Testis (tissue), 3 donors: ENCODE measurements around the gene GRIP2. TPM values are rescaled to one million over a fixed set of nuclear protein-coding genes. Genes with fewer than 3 reads are reported as not detected.

ENCODE experiments used
- DNase-seq: peaks from one replicate; pipeline ENCODE4 v3.0.0-alpha.2; 2019
- H3K27ac ChIP-seq, 2 donors: fragments of 200-600 bp; sonication (generic); one replicate each; pipeline ENCODE4 v1.5.1; 2019
- H3K27me3 ChIP-seq: fragments of 200-600 bp; sonication (generic); one replicate; pipeline ENCODE4 v1.5.1; 2019
- H3K36me3 ChIP-seq: fragments of 200-600 bp; sonication (generic); one replicate; pipeline ENCODE4 v1.5.1; 2017; ENCODE audit warnings: low read depth; ENCODE audit errors: missing control alignments
- H3K4me1 ChIP-seq: fragments of 200-600 bp; sonication (generic); one replicate; pipeline ENCODE4 v1.5.1; 2019
- H3K4me3 ChIP-seq, 2 donors: fragments of 200-600 bp; sonication (generic); one replicate each; pipeline ENCODE4 v1.5.1; 2017 to 2019
- H3K9me3 ChIP-seq: fragments of 200-600 bp; sonication (generic); one replicate; pipeline ENCODE4 v1.5.1; 2017
- POLR2A ChIP-seq: fragments of 450-650 bp; IDR thresholded peaks from one replicate; pipeline ENCODE4 v1.6.1; 2017; ENCODE audit warnings: antibody characterized with exemption, mild to moderate bottlenecking, moderate library complexity
- WGBS, 2 donors: methylation state at CpG; one replicate each; pipeline ENCODE4 v1.1.5; 2018; 5-methylcytosine and 5-hydroxymethylcytosine counted together
- intact Hi-C: fragments of 100-400 bp; cut with DNase I; formaldehyde crosslinking; loops from one replicate; pipeline ENCODE4 v1.15.1; 2023; ENCODE audit warnings: low total_unique reads
- polyA plus RNA-seq: library from polyadenylated mRNA; stranded (reverse); fragments of 350-450 nt; fragmentation: Illumina TruSeq; extraction: RNeasy Lipid Tissue Mini Kit (QIAGEN cat#74804); gene quantifications from one replicate; pipeline ENCODE4 v1.2.3, GENCODE V29; 2014; ENCODE audit warnings: low read depth, low replicate concordance; ENCODE audit not compliant: insufficient read depth
- total RNA-seq, 2 donors: library from RNA; depleted of rRNA; stranded (reverse); fragments of >200 nt; gene quantifications; one replicate each; pipeline ENCODE4 v1.2.3, GENCODE V29; 2016
- TF ChIP-seq, protein P1 (sequence below), 3 experiments: fragments of 450-650 bp in 2 of 3; fragments of 200-600 bp in 1 of 3; sonication (generic) in 1 of 3; IDR thresholded peaks; one replicate each; pipeline ENCODE4 v1.5.1; 2016 to 2019; ENCODE audit warnings: antibody characterized with exemption in 3 of 3, mild to moderate bottlenecking in 2 of 3, moderate library complexity in 1 of 3

The GRIP2 gene
- total and polyA plus RNA-seq, 3 donors from 2014 or later, result 2.4 to 3.2 (median 2.7) TPM

DNA sequence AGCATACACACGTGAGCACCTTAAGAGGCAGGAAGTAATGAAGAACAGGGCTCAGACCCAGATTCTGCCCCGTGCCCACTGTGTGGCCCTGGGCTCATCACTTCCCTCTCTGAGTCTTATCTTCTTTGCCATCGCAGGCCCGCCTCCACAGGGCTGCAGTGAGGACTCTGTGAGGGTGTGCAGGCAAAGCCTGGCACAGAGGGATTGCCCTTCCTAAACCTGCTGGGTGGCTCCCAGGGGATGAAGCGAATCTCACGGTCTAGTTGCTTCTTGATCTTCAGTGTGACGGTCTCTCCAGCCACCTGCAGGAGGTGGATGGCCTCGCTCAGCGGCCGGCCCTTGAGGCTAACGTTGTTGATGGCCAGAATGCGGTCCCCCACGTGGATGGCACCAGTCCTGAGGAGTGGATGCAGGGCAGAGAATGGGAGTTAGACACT lies 32.8 kb downstream of the GRIP2 start:
- H3K4me1 ChIP-seq, result peaks cover 4% of the 10 kb centered on the region
- WGBS, 2 donors, result 77 to 83% methylated on average over 11 to 13 of the region's 13 CpGs
- TF ChIP-seq POLR2A, result no peak
- TF ChIP-seq, protein P1, sequence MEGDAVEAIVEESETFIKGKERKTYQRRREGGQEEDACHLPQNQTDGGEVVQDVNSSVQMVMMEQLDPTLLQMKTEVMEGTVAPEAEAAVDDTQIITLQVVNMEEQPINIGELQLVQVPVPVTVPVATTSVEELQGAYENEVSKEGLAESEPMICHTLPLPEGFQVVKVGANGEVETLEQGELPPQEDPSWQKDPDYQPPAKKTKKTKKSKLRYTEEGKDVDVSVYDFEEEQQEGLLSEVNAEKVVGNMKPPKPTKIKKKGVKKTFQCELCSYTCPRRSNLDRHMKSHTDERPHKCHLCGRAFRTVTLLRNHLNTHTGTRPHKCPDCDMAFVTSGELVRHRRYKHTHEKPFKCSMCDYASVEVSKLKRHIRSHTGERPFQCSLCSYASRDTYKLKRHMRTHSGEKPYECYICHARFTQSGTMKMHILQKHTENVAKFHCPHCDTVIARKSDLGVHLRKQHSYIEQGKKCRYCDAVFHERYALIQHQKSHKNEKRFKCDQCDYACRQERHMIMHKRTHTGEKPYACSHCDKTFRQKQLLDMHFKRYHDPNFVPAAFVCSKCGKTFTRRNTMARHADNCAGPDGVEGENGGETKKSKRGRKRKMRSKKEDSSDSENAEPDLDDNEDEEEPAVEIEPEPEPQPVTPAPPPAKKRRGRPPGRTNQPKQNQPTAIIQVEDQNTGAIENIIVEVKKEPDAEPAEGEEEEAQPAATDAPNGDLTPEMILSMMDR (IDR thresholded peaks at IDR 0.05), result no peak

DNA sequence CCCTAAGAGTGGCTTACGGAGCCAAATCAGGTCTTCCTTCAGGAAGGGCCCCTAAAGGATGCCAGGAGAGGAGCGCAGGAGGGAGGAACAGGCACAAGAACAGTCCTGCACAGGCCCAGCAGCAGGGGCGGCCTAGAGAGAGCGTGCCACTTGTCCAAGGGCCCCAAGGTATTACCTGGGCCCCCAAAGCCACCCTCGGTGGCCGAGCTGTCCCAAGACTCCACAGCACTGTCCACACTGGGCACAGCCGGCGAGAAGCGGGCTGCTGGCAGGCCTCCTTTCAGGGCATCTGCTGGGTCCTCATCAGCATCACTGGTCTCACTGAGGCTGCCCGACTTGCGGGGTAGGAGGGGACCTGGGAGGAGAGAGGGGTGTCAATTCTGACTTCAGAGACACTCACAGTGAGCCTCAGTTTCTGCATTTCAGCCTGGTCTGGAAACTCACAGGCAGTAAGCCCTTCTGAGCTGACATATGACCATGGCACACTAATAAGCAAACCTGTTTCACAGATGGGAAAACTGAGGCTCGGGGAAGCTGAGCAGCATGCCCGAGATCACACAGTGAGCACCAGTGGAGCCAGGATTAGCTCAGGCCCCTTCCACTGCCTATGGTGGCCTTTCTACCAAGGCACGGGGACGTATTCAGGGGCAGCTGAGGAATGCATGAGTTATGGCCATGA lies 33.4 kb downstream of the GRIP2 start:
- Histone ChIP-seq H3K27ac (no peak overlapping the region), H3K4me3 (no peak overlapping the region), H3K4me1 (peaks cover 4% of the 10 kb centered on the region), H3K36me3 (no peaks in the 10 kb centered on the region), H3K9me3 (no peaks in the 10 kb centered on the region), H3K27me3 (no peaks in the 10 kb centered on the region)
- 75 to 89% methylated on average over 6 to 15 of the region's 15 CpGs for WGBS, 2 donors
- intact Hi-C loops, result no loop called here
- DNase-seq, result no peak
- no peak for TF ChIP-seq POLR2A
- TF ChIP-seq, protein P1 (IDR thresholded peaks at IDR 0.05), result no peak

More for the DNA sequence above, 32.8 kb downstream of the GRIP2 start:
- no peak for DNase-seq
- Histone ChIP-seq H3K9me3 (no peaks in the 10 kb centered on the region), H3K4me3 (no peak overlapping the region), H3K36me3 (no peaks in the 10 kb centered on the region), H3K27ac (no peak overlapping the region), H3K27me3 (no peaks in the 10 kb centered on the region)
- intact Hi-C loops, result no loop called here

DNA sequence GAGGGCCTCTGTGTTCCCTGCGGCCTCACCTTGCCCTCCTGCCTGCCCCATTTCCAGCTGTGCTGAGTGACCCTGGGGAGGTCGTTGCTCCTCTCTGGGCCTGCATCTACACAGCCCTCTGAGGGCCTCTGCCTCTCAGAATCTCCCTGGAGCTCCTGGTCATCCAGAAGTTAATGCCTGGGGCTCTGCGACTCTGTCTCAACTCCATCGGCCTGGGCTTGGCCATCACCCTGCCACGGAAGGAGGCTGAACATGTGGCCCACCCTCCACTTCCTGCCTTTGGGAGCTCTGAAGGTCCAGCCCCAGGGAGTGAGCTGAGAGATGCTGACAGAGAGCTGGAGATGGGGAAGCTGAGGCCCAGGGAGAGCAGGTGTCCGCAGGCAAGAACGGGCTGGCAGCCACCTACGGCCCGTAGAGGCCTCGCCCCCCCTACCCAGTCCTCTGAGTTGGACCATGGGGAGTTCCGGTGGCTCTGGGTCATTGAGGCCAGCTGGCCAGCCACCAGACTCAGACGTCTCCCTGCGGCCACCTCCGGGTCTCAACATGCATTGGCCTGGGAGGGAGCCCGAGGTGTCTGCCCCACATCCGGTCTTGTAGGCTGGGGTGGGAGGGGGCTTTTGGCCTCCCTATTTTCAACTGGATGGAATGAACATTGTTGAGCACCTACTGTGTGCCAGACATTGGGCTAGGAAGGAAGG lies 34.2 kb downstream of the GRIP2 start:
- Histone ChIP-seq H3K4me3 (no peak overlapping the region), H3K27me3 (no peaks in the 10 kb centered on the region), H3K9me3 (no peaks in the 10 kb centered on the region), H3K36me3 (no peaks in the 10 kb centered on the region), H3K4me1 (peaks cover 4% of the 10 kb centered on the region), H3K27ac (no peak overlapping the region)
- 83 to 94% methylated on average over 6 to 16 of the region's 16 CpGs for WGBS, 2 donors
- intact Hi-C loops, result no loop called here
- TF ChIP-seq, protein P1 (IDR thresholded peaks at IDR 0.05), result no peak
- TF ChIP-seq POLR2A, result no peak
- DNase-seq, result no peak

DNA sequence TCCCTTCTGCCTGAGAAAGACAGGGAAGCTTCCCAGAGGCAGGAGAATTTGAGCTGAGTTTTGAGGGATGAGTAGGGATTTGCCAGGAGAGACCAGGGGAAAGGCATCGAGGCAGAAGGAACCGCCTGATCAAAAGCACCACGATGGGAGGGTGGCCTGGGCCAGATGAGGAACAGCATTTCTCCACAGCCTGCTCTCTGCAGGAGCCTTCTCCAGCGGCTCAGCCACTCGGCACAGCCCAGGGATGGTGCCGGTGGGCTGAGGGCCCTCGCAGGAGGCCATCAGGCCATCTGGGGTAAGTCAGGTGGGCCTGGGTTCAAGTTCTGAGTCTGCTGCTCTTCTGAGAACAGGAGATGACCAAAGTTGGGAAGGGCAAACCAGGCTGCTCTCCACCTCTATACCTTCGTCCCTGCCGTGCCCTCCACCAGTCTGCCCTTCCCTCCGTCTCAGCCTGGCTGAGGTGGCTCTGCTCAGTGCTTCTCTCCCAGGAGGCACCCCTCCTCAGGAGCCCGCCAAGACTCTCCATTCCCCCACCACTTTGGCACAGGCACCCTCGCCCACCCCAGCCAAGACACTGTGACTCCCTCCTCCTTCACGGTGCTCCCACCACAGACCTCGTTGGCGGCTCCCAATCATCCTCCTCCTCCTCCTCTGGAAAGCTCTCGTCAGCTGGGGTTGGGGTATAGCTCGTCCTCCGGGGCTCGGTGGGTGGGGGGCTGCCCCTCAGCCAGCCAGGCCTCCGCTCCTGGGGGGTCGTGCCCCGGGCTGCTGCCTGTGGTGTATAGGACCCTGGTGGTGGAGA lies 34.9 kb downstream of the GRIP2 start:
- no peak overlapping the region for H3K27ac ChIP-seq
- H3K4me3 ChIP-seq, result no peak overlapping the region
- H3K9me3 ChIP-seq, result no peaks in the 10 kb centered on the region
- no peaks in the 10 kb centered on the region for H3K36me3 ChIP-seq
- no peaks in the 10 kb centered on the region for H3K27me3 ChIP-seq
- peaks cover 4% of the 10 kb centered on the region for H3K4me1 ChIP-seq
- intact Hi-C loops, result no loop called here
- no peak for DNase-seq
- TF ChIP-seq, protein P1 (IDR thresholded peaks at IDR 0.05), result no peak
- no peak for TF ChIP-seq POLR2A
- 89 to 95% methylated on average over 15 to 22 of the region's 22 CpGs for WGBS, 2 donors
